Measurements from ENCODE around the gene COL1A2. TPM values are rescaled to one million over a fixed set of nuclear protein-coding genes. Genes with fewer than 3 reads are reported as not detected.

COL1A2 gene
- total and polyA plus RNA-seq, 2 donors (not counting 1 experiment from before 2014, with no cell fraction given) = 2,400 to 3,638 TPM

DNA sequence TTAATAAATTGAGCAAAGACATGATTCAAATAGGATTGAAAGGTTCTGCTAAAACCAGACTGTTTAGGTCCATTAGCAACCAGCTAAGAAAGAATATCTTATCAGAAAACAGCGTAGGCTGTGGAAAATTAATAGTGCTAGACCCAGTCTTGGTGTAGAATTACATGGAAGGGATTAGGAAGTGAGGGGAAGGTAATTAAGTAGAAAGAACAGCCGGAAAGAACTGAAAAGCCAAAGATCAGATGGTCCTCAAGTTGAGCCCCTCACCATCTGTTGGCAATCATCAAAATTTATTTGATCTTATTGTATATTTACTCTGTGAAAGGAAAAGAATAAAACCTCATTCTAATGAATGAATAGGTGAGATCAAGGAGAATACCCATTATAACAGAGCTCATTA is 50.1 kb downstream of the COL1A2 start:
- Histone ChIP-seq H3K36me3 (ENCODE audit: control insufficient read depth, insufficient read depth, low read length) (no peaks in the 10 kb centered on the region), H3K27me3 (ENCODE audit: control insufficient read depth, insufficient read depth, low read length) (no peaks in the 10 kb centered on the region), H3K4me1 (ENCODE audit: control insufficient read depth, extremely low read depth, insufficient read depth, low read length) (no peaks in the 10 kb centered on the region), H3K79me2 (ENCODE audit: control insufficient read depth, insufficient read depth, low read length) (no peaks in the 10 kb centered on the region), H3K27ac (ENCODE audit: insufficient read depth, low read length) (no peak overlapping the region), H4K20me1 (ENCODE audit: control insufficient read depth, extremely low read depth, insufficient read depth, low read length) (no peaks in the 10 kb centered on the region), H3K4me2 (ENCODE audit: extremely low read depth, insufficient read depth, low read length) (no peak overlapping the region), H3K9me3 (ENCODE audit: control insufficient read depth, insufficient read depth, low read depth, low read length) (no peaks in the 10 kb centered on the region), H2AFZ (ENCODE audit: low read length) (no peak overlapping the region), H3K4me3 (replicated peaks in 1 of 4; ENCODE audit: control extremely low read depth in 1 of 4, insufficient read depth in 1 of 4, low read depth in 3 of 4, low read length in 4 of 4) (no peak overlapping the region), H3K9ac (ENCODE audit: insufficient read depth, low read length) (no peak overlapping the region)
- DNase-seq (ENCODE audit: low read depth in 2 of 2) = no peak
- TF ChIP-seq EZH2 (IDR thresholded peaks at IDR 0.05; ENCODE audit: low read length, missing control alignments) (no peak), CTCF (conservative IDR thresholded peaks at IDR 0.05 in 1 of 2, IDR thresholded peaks at IDR 0.05 in 1 of 2; ENCODE audit: low read depth in 1 of 2, low read length in 2 of 2) (no peak)

GRCh38 chr7:94445696-94446194 is 51.0 kb downstream of the COL1A2 start:
- Histone ChIP-seq H3K79me2 (ENCODE audit: control insufficient read depth, insufficient read depth, low read length) (no peaks in the 10 kb centered on the region), H3K36me3 (ENCODE audit: control insufficient read depth, insufficient read depth, low read length) (no peaks in the 10 kb centered on the region), H3K9ac (ENCODE audit: insufficient read depth, low read length) (no peak overlapping the region), H3K4me3 (replicated peaks in 1 of 4; ENCODE audit: control extremely low read depth in 1 of 4, insufficient read depth in 1 of 4, low read depth in 3 of 4, low read length in 4 of 4) (no peak overlapping the region), H4K20me1 (ENCODE audit: control insufficient read depth, extremely low read depth, insufficient read depth, low read length) (no peaks in the 10 kb centered on the region), H3K4me2 (ENCODE audit: extremely low read depth, insufficient read depth, low read length) (no peak overlapping the region), H2AFZ (ENCODE audit: low read length) (no peak overlapping the region), H3K27me3 (ENCODE audit: control insufficient read depth, insufficient read depth, low read length) (no peaks in the 10 kb centered on the region), H3K27ac (ENCODE audit: insufficient read depth, low read length) (no peak overlapping the region), H3K9me3 (ENCODE audit: control insufficient read depth, insufficient read depth, low read depth, low read length) (no peaks in the 10 kb centered on the region), H3K4me1 (ENCODE audit: control insufficient read depth, extremely low read depth, insufficient read depth, low read length) (no peaks in the 10 kb centered on the region)
- TF ChIP-seq EZH2 (IDR thresholded peaks at IDR 0.05; ENCODE audit: low read length, missing control alignments) (no peak), CTCF (conservative IDR thresholded peaks at IDR 0.05 in 1 of 2, IDR thresholded peaks at IDR 0.05 in 1 of 2; ENCODE audit: low read depth in 1 of 2, low read length in 2 of 2) (no peak)
- no peak for DNase-seq (ENCODE audit: low read depth in 2 of 2)

- Histone ChIP-seq H3K27ac (ENCODE audit: insufficient read depth, low read length) (no peak overlapping the region), H3K4me1 (ENCODE audit: control insufficient read depth, extremely low read depth, insufficient read depth, low read length) (no peaks in the 10 kb centered on the region), H2AFZ (ENCODE audit: low read length) (no peak overlapping the region), H3K4me2 (ENCODE audit: extremely low read depth, insufficient read depth, low read length) (no peak overlapping the region), H3K79me2 (ENCODE audit: control insufficient read depth, insufficient read depth, low read length) (no peaks in the 10 kb centered on the region), H3K9me3 (ENCODE audit: control insufficient read depth, insufficient read depth, low read depth, low read length) (no peaks in the 10 kb centered on the region), H3K9ac (ENCODE audit: insufficient read depth, low read length) (no peak overlapping the region), H3K36me3 (ENCODE audit: control insufficient read depth, insufficient read depth, low read length) (no peaks in the 10 kb centered on the region), H3K4me3 (replicated peaks in 1 of 4; ENCODE audit: control extremely low read depth in 1 of 4, insufficient read depth in 1 of 4, low read depth in 3 of 4, low read length in 4 of 4) (no peak overlapping the region), H4K20me1 (ENCODE audit: control insufficient read depth, extremely low read depth, insufficient read depth, low read length) (no peaks in the 10 kb centered on the region), H3K27me3 (ENCODE audit: control insufficient read depth, insufficient read depth, low read length) (no peaks in the 10 kb centered on the region)
- no peak for TF ChIP-seq CTCF (conservative IDR thresholded peaks at IDR 0.05 in 1 of 2, IDR thresholded peaks at IDR 0.05 in 1 of 2; ENCODE audit: low read depth in 1 of 2, low read length in 2 of 2)
- TF ChIP-seq EZH2 (IDR thresholded peaks at IDR 0.05; ENCODE audit: low read length, missing control alignments) = no peak
- no peak for DNase-seq (ENCODE audit: low read depth in 2 of 2)
Measured at GRCh38 chr7:94446308-94446707, 51.6 kb downstream of the COL1A2 start.

All from fibroblast of lung (primary cell).